K562 (cell line): Measurements from ENCODE around the gene JPT2. TPM values are rescaled to one million over a fixed set of nuclear protein-coding genes. Genes with fewer than 3 reads are reported as not detected.

Experiments
- ATAC-seq: fragments of 200-7000 bp; cut with Tn5 transposase; 3 replicates; pipeline ENCODE4 v1.9.1; 2020; ENCODE audit warnings: moderate library complexity
- BruUV-seq: library from RNA; stranded (reverse); fragments of 400-500 nt; replicated peaks from 2 replicates; lab custom pipeline; 2021; lab: Mats Ljungman, UMichigan
- CTCF ChIA-PET: fragments of 300-600 bp; formaldehyde crosslinking; extraction: SDS; loops from one replicate; lab custom pipeline; 2021; ENCODE audit warnings: low intra/inter-chr PET ratio; lab: Yijun Ruan, JAX
- POLR2A ChIA-PET: fragments of 300-600, 350-650 bp; sonication (Branson Sonifier 250); formaldehyde crosslinking; extraction: SDS; loops from one replicate; lab custom pipeline; 2021; ENCODE audit warnings: antibody characterized with exemption, inconsistent platforms; lab: Yijun Ruan, JAX
- DNase-seq, 4 experiments: peaks; one replicate each; pipeline versions ENCODE4 v3.0.0 to v3.0.0-alpha.2; 2011 to 2018; ENCODE audit warnings: low spot score in 3 of 4, mixed read lengths in 3 of 4; ENCODE audit errors: extremely low read depth in 1 of 4
- FAIRE-seq: peaks from 2 replicates; lab custom pipeline; 2011; peaks lifted over from hg19 to GRCh38; lab: Jason Lieb, UNC
- H2AFZ ChIP-seq: 2 replicates; pipeline ENCODE4 v1.6.0; 2011; ENCODE audit warnings: low read depth, low read length, control low read depth, inconsistent platforms
- H3K27ac ChIP-seq: fragments of 200-600 bp; 3 replicates; pipeline ENCODE4 v1.8.0; 2011; ENCODE audit warnings: low read depth, mild to moderate bottlenecking, control low read depth, inconsistent platforms, low read length, moderate library complexity, mixed read lengths; ENCODE audit errors: extremely low read depth
- H3K27me3 ChIP-seq, 2 experiments: fragments of 300-600 bp in 1 of 2; 2 replicates in 1 of 2; 3 replicates in 1 of 2; pipeline versions ENCODE4 v1.6.0 to v1.8.0; 2011; ENCODE audit warnings: inconsistent platforms in 2 of 2, low read length in 2 of 2, mild to moderate bottlenecking in 1 of 2, mixed read lengths in 1 of 2, moderate library complexity in 1 of 2; ENCODE audit not compliant: control insufficient read depth in 2 of 2, insufficient read depth in 2 of 2
- H3K36me3 ChIP-seq: fragments of 300-600 bp; 3 replicates; pipeline ENCODE4 v1.8.0; 2011; ENCODE audit warnings: mild to moderate bottlenecking, low read length, inconsistent platforms; ENCODE audit not compliant: control insufficient read depth, insufficient read depth
- H3K4me1 ChIP-seq, 2 experiments: fragments of 200-600 bp in 1 of 2; replicated peaks in 1 of 2; 2 replicates in 1 of 2; 3 replicates in 1 of 2; pipeline versions ENCODE4 v1.5.1 to v1.8.0; 2011; ENCODE audit warnings: inconsistent platforms in 2 of 2, low read length in 2 of 2, mild to moderate bottlenecking in 1 of 2, mixed read lengths in 1 of 2, moderate library complexity in 1 of 2; ENCODE audit not compliant: control insufficient read depth in 2 of 2, insufficient read depth in 2 of 2
- H3K4me2 ChIP-seq: 2 replicates; pipeline ENCODE4 v1.6.1; 2011; ENCODE audit warnings: low read length, control low read depth, inconsistent platforms, mixed read lengths; ENCODE audit not compliant: insufficient read depth
- H3K4me3 ChIP-seq: fragments of 200-600 bp; sonication (generic), shearing (Covaris generic); 2 replicates; pipeline ENCODE4 v1.5.1; 2016; ENCODE audit warnings: control low read depth, inconsistent platforms
- H3K79me2 ChIP-seq: fragments of 200-600 bp; 3 replicates; pipeline ENCODE4 v1.8.0; 2011; ENCODE audit warnings: low read length, inconsistent platforms; ENCODE audit not compliant: control insufficient read depth, insufficient read depth
- H3K9ac ChIP-seq, 2 experiments: 2 replicates each; pipeline versions ENCODE4 v1.6.0 to v1.6.1; 2011; ENCODE audit warnings: low read depth in 2 of 2, low read length in 2 of 2, control low read depth in 1 of 2, inconsistent platforms in 1 of 2, mild to moderate bottlenecking in 1 of 2, mixed read lengths in 1 of 2; ENCODE audit not compliant: insufficient read depth in 1 of 2
- H3K9me1 ChIP-seq: one replicate; pipeline ENCODE4 v1.6.0; 2011; ENCODE audit warnings: inconsistent platforms, mild to moderate bottlenecking, low read length, moderate library complexity; ENCODE audit not compliant: control insufficient read depth, insufficient read depth
- H3K9me3 ChIP-seq: replicated peaks from 2 replicates; pipeline ENCODE4 v1.5.1; 2011; ENCODE audit warnings: low read depth, low read length, inconsistent platforms; ENCODE audit not compliant: control insufficient read depth, insufficient read depth
- H4K20me1 ChIP-seq: replicated peaks from 2 replicates; pipeline ENCODE4 v1.6.1; 2011; ENCODE audit warnings: low read length, inconsistent platforms, mixed read lengths; ENCODE audit not compliant: control insufficient read depth, insufficient read depth
- TAF1 ChIP-seq: IDR thresholded peaks from 2 replicates; pipeline ENCODE4 v1.6.1; 2011; ENCODE audit warnings: mild to moderate bottlenecking, low read length, moderate library complexity; ENCODE audit not compliant: insufficient read depth, control insufficient read depth, severe bottlenecking; ENCODE audit errors: extremely low read depth
- ZZZ3 ChIP-seq: fragments of 450-650 bp; IDR thresholded peaks from 2 replicates; pipeline ENCODE4 v1.6.1; 2016; ENCODE audit warnings: antibody characterized with exemption, mild to moderate bottlenecking, moderate library complexity
- WGBS: fragments of 100-300 bp; shearing (Covaris generic); methylation state at CpG from one replicate; pipeline ENCODE4 v1.1.6; 2016; ENCODE audit warnings: low coverage, mixed read lengths; ENCODE audit not compliant: insufficient coverage; ENCODE audit errors: missing lambda C conversion rate; 5-methylcytosine and 5-hydroxymethylcytosine counted together
- in situ Hi-C: fragments of 300-500 bp; cut with MboI; formaldehyde crosslinking; loops from 4 replicates; pipeline ENCODE4 v1.15.0; 2018; ENCODE audit warnings: inconsistent platforms, mixed read lengths
- intact Hi-C: fragments of 100-400 bp; cut with micrococcal nuclease; formaldehyde crosslinking; loops from 2 replicates; pipeline ENCODE4 v1.14.2; 2022
- polyA plus RNA-seq, 8 experiments: library from polyadenylated mRNA; depleted of rRNA in 4 of 8; stranded (reverse) in 5 of 8; unstranded in 3 of 8; fragments of >200 nt; fragmentation: Nextera tagmentation in 2 of 8; fragmentation: Illumina TruSeq in 1 of 8; extraction: Ambion mirVana in 2 of 8; extraction: Trizol in 1 of 8; gene quantifications; 2 replicates each; pipeline versions ENCODE4 v1.2.1 to v1.2.3, GENCODE V29; 2011 to 2014; ENCODE audit warnings: inconsistent platforms in 1 of 8, missing spikeins in 1 of 8
- total RNA-seq, 7 experiments: library from RNA; depleted of rRNA in 6 of 7; stranded (reverse); fragments of >200 nt in 6 of 7; fragmentation: Illumina TruSeq in 2 of 7; extraction: Trizol in 2 of 7; gene quantifications; 2 replicates each; pipeline versions ENCODE4 v1.2.1 to v1.2.3, GENCODE V29; 2011 to 2021; ENCODE audit warnings: low replicate concordance in 1 of 7
- TF ChIP-seq, protein P1 (sequence below), 2 experiments: fragments of 450-650 bp in 1 of 2; sonication (generic) in 1 of 2; formaldehyde crosslinking in 1 of 2; IDR thresholded peaks; 2 replicates each; pipeline versions ENCODE4 v1.7.1 to v1.9.0; 2016 to 2022; ENCODE audit warnings: inconsistent platforms in 1 of 2, mild to moderate bottlenecking in 1 of 2, missing genetic modification reagents in 1 of 2

The JPT2 gene
- total and polyA plus RNA-seq, 9 of the 15 experiments (the other 6 are each of a cell fraction or from before 2014, with no cell fraction given): 25.5 to 133 (median 106) TPM

- Histone ChIP-seq H2AFZ (no peak overlapping the region), H3K9me3 (no peaks in the 10 kb centered on the region), H3K9ac (no peak overlapping the region), H3K27me3 (no peaks in the 10 kb centered on the region), H3K4me2 (no peak overlapping the region), H3K4me1 (no peaks in the 10 kb centered on the region; a peak in 1 of 5 replicates), H3K4me3 (no peak overlapping the region), H3K9me1 (no peaks in the 10 kb centered on the region), H3K36me3 (peaks cover 93% of the 10 kb centered on the region), H4K20me1 (no peaks in the 10 kb centered on the region; the same call in 1 of the 2 replicates), H3K27ac (no peak overlapping the region), H3K79me2 (peaks cover 10% of the 10 kb centered on the region; the same call in 2 of the 3 replicates)
- no peak for DNase-seq
- intact Hi-C loops (no loop called here), in situ Hi-C loops (no loop called here)
- CTCF ChIA-PET: no interaction called here
- POLR2A ChIA-PET: no interaction called here
- no TSS peak for BruUV-seq
- TF ChIP-seq, protein P1, sequence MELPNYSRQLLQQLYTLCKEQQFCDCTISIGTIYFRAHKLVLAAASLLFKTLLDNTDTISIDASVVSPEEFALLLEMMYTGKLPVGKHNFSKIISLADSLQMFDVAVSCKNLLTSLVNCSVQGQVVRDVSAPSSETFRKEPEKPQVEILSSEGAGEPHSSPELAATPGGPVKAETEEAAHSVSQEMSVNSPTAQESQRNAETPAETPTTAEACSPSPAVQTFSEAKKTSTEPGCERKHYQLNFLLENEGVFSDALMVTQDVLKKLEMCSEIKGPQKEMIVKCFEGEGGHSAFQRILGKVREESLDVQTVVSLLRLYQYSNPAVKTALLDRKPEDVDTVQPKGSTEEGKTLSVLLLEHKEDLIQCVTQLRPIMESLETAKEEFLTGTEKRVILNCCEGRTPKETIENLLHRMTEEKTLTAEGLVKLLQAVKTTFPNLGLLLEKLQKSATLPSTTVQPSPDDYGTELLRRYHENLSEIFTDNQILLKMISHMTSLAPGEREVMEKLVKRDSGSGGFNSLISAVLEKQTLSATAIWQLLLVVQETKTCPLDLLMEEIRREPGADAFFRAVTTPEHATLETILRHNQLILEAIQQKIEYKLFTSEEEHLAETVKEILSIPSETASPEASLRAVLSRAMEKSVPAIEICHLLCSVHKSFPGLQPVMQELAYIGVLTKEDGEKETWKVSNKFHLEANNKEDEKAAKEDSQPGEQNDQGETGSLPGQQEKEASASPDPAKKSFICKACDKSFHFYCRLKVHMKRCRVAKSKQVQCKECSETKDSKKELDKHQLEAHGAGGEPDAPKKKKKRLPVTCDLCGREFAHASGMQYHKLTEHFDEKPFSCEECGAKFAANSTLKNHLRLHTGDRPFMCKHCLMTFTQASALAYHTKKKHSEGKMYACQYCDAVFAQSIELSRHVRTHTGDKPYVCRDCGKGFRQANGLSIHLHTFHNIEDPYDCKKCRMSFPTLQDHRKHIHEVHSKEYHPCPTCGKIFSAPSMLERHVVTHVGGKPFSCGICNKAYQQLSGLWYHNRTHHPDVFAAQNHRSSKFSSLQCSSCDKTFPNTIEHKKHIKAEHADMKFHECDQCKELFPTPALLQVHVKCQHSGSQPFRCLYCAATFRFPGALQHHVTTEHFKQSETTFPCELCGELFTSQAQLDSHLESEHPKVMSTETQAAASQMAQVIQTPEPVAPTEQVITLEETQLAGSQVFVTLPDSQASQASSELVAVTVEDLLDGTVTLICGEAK (IDR thresholded peaks at IDR 0.05): no peak
- TF ChIP-seq, protein P1 (CRISPR knock-in tag; IDR thresholded peaks at IDR 0.05): no peak
- TF ChIP-seq TAF1 (no peak), ZZZ3 (no peak)
- no peak for FAIRE-seq
- no peak for ATAC-seq
- WGBS: 94% methylated on average over 10 of the region's 10 CpGs
These were observed 20.6 kb downstream of the JPT2 start for GRCh38 chr16:1698680-1699079.
